ENCODE results near the gene FAM124A. TPM values are rescaled to one million over a fixed set of nuclear protein-coding genes. Genes with fewer than 3 reads are reported as not detected.

Gene FAM124A
- total RNA-seq, 1 donor from 2014 or later, result 1.5 TPM

DNA sequence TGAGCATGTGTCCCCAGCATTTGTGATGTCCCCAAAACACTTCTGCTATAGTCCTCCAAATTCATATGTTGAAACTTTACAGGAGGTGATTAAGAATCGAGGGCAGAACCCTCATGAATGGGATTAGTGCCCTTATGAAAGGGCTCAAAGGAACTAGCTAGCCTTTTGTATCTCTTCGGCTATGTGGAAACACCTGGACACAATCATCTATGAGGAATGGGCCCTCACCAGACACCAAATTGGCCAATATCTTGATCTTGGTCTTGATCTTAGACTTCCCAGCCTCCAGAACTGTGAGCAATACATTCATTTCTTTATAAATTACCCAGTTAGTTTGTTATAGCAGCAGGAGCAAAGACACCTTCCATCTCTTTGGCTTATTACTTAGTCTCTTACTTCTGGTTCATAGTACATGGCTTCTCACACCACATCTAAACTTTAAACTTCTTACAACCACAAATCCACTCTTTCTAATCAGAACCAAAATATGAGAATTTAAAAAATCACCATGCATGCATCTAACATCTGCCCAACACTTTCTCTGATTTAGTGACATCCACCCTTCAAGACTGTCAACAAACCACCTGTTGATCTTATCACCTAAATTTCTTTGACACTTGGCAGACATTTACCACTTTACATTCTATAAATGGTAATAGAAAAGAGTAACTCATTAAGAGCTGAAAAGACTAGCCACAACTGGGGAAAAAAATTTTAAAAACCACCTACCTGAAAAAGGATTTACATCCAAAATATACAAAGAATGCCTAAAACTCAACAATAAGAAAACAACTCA lies 110.6 kb downstream of the FAM124A start:
- no peaks in the 10 kb centered on the region for H3K27me3 Mint-ChIP-seq

DNA sequence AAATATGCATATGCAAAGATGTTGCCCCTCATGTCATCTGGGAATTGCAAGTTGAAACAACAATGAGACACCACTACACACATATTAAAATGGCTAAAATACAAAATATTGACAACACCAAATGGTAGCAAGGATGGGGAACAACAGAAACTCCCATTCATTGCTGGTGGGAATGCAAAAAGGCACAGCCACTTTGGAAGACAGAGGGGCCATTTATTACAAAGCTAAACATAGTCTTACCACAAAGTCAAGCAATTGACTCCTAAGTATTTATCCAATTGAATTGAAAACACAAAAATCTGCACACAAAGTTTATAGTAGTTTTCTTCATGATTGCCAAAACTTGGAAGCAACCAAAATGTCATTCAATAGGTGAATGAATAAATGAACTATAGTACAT lies 111.2 kb downstream of the FAM124A start:
- Mint-ChIP-seq H3K4me1 (ENCODE audit: low read depth) (no peaks in the 10 kb centered on the region), H3K9me3 (ENCODE audit: low read depth) (no peaks in the 10 kb centered on the region), H3K36me3 (ENCODE audit: insufficient read depth) (no peaks in the 10 kb centered on the region), H3K4me3 (ENCODE audit: low read depth) (no peak overlapping the region), H3K27me3 (no peaks in the 10 kb centered on the region), H3K27ac (no peak overlapping the region)
- DNase-seq (ENCODE audit: low spot score, unreplicated experiment), result no peak
- TF ChIP-seq, protein P1, sequence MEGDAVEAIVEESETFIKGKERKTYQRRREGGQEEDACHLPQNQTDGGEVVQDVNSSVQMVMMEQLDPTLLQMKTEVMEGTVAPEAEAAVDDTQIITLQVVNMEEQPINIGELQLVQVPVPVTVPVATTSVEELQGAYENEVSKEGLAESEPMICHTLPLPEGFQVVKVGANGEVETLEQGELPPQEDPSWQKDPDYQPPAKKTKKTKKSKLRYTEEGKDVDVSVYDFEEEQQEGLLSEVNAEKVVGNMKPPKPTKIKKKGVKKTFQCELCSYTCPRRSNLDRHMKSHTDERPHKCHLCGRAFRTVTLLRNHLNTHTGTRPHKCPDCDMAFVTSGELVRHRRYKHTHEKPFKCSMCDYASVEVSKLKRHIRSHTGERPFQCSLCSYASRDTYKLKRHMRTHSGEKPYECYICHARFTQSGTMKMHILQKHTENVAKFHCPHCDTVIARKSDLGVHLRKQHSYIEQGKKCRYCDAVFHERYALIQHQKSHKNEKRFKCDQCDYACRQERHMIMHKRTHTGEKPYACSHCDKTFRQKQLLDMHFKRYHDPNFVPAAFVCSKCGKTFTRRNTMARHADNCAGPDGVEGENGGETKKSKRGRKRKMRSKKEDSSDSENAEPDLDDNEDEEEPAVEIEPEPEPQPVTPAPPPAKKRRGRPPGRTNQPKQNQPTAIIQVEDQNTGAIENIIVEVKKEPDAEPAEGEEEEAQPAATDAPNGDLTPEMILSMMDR (IDR thresholded peaks at IDR 0.05; ENCODE audit: unreplicated experiment), result no peak

More for the DNA sequence above, 110.6 kb downstream of the FAM124A start:
- H3K36me3 Mint-ChIP-seq (ENCODE audit: insufficient read depth), result no peaks in the 10 kb centered on the region
- TF ChIP-seq, protein P1 (IDR thresholded peaks at IDR 0.05; ENCODE audit: unreplicated experiment), result no peak
- H3K4me3 Mint-ChIP-seq (ENCODE audit: low read depth), result no peak overlapping the region
- H3K9me3 Mint-ChIP-seq (ENCODE audit: low read depth), result no peaks in the 10 kb centered on the region
- no peak overlapping the region for H3K27ac Mint-ChIP-seq
- no peaks in the 10 kb centered on the region for H3K4me1 Mint-ChIP-seq (ENCODE audit: low read depth)
- no peak for DNase-seq (ENCODE audit: low spot score, unreplicated experiment)

DNA sequence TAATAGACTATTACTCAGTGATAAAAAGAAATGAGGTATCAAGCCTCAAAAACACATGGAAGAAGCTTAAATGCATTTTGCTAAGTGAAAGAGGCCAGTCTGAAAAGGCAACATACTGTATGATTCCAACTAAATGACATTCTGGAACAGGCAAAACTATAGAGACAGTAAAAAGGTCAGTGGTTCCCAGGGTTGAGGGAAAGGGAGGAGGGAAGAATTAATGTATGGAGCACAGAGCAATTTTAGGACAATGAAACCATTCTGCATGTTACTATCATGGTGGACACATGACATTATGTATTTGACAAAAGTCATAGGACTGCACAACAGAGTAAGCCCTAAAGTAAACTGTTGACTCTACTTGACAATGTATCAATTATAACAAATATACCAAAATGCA lies 111.6 kb downstream of the FAM124A start:
- TF ChIP-seq, protein P1 (IDR thresholded peaks at IDR 0.05; ENCODE audit: unreplicated experiment), result no peak
- Mint-ChIP-seq H3K4me3 (ENCODE audit: low read depth) (no peak overlapping the region), H3K4me1 (ENCODE audit: low read depth) (no peaks in the 10 kb centered on the region), H3K9me3 (ENCODE audit: low read depth) (no peaks in the 10 kb centered on the region), H3K27me3 (no peaks in the 10 kb centered on the region), H3K27ac (no peak overlapping the region), H3K36me3 (ENCODE audit: insufficient read depth) (no peaks in the 10 kb centered on the region)
- DNase-seq (ENCODE audit: low spot score, unreplicated experiment), result no peak

Other genes with a start within 250 kb of the FAM124A start
- gene C13orf42, start 111.1 kb upstream of the FAM124A start, total RNA-seq, result not detected in 2 replicates
- not detected in 2 replicates for gene SERPINE3, start 117.3 kb downstream of the FAM124A start, total RNA-seq
- gene INTS6, start 230.6 kb downstream of the FAM124A start, total RNA-seq, result 41.4 and 48.8 TPM in 2 replicates

Data from progenitor cell of endocrine pancreas (in vitro differentiated cells).